GM03348 (cell line): Measurements from ENCODE around the gene BAZ1A.
"Not testable (repeated sequence)": the region's sequence is repeated elsewhere in the genome, so short reads cannot be mapped to it uniquely, and the experiment has no call there.

Experiments
- DNase-seq: peaks from one replicate; pipeline ENCODE4 v3.0.0; 2012; ENCODE audit warnings: low spot score

The BAZ1A gene

GRCh38 chr14:34785223-34786006, 89.7 kb downstream of the BAZ1A start:
- DNase-seq: no peak

GRCh38 chr14:34782031-34782430, 93.1 kb downstream of the BAZ1A start:
- DNase-seq: no peak

GRCh38 chr14:34781242-34781641, 93.9 kb downstream of the BAZ1A start:
- peak; percentile 66 for DNase-seq

GRCh38 chr14:34780646-34781045, 94.5 kb downstream of the BAZ1A start:
- no peak for DNase-seq

- no peak for DNase-seq
Measured at GRCh38 chr14:34778744-34779143, 96.4 kb downstream of the BAZ1A start.

- DNase-seq: no peak
Measured at GRCh38 chr14:34776611-34777010, 98.5 kb downstream of the BAZ1A start.

GRCh38 chr14:34775922-34776321, 99.2 kb downstream of the BAZ1A start:
- DNase-seq: no peak

GRCh38 chr14:34775342-34775741, 99.8 kb downstream of the BAZ1A start:
- no peak for DNase-seq

- no peak for DNase-seq
Measured at GRCh38 chr14:34770901-34771300, 104.3 kb downstream of the BAZ1A start.

- DNase-seq: peak; percentile 44
Measured at GRCh38 chr14:34766606-34767005, 108.6 kb downstream of the BAZ1A start.

- no peak for DNase-seq
Measured at GRCh38 chr14:34766060-34766459, 109.1 kb downstream of the BAZ1A start.

- no peak for DNase-seq
Measured at GRCh38 chr14:34755215-34755614, 119.9 kb downstream of the BAZ1A start.

GRCh38 chr14:34754687-34755086, 120.5 kb downstream of the BAZ1A start:
- DNase-seq: no peak

- DNase-seq: peak; percentile 72
Measured at GRCh38 chr14:34750670-34751069, 124.5 kb downstream of the BAZ1A start.

GRCh38 chr14:34750233-34750632, 124.9 kb downstream of the BAZ1A start:
- DNase-seq: no peak

- DNase-seq: no peak
Measured at GRCh38 chr14:34749408-34749807, 125.8 kb downstream of the BAZ1A start.

GRCh38 chr14:34742270-34743115, 132.7 kb downstream of the BAZ1A start:
- no peak for DNase-seq

GRCh38 chr14:34741840-34742239, 133.3 kb downstream of the BAZ1A start:
- DNase-seq: no peak

GRCh38 chr14:34740139-34740538, 135.0 kb downstream of the BAZ1A start:
- not testable (repeated sequence) for DNase-seq

GRCh38 chr14:34737079-34737478, 138.1 kb downstream of the BAZ1A start:
- not testable (repeated sequence) for DNase-seq

GRCh38 chr14:34733245-34733644, 141.9 kb downstream of the BAZ1A start:
- peak; percentile 62 for DNase-seq

- DNase-seq: no peak
Measured at GRCh38 chr14:34732802-34733201, 142.4 kb downstream of the BAZ1A start.

- DNase-seq: no peak
Measured at GRCh38 chr14:34723867-34724266, 151.3 kb downstream of the BAZ1A start.
